HepG2 (cell line): Measurements from ENCODE around the gene ANKUB1. TPM values are rescaled to one million over a fixed set of nuclear protein-coding genes. Genes with fewer than 3 reads are reported as not detected.

Experiments used
- DNMT1 ChIP-seq: sonication (generic); formaldehyde crosslinking; IDR thresholded peaks from 2 replicates; pipeline ENCODE4 v1.5.1; 2020; ENCODE audit warnings: mild to moderate bottlenecking, missing genetic modification reagents
- FOXP4 ChIP-seq: sonication (generic); formaldehyde crosslinking; IDR thresholded peaks from 2 replicates; pipeline ENCODE4 v1.4.0; 2020; ENCODE audit warnings: missing genetic modification reagents
- HOXA7 ChIP-seq: sonication (generic); formaldehyde crosslinking; IDR thresholded peaks from 2 replicates; pipeline ENCODE4 v1.8.1; 2022; ENCODE audit warnings: mild to moderate bottlenecking, missing genetic modification reagents, moderate library complexity
- JUND ChIP-seq: sonication (generic); formaldehyde crosslinking; IDR thresholded peaks from 2 replicates; pipeline ENCODE4 v1.8.0; 2022; ENCODE audit warnings: mild to moderate bottlenecking, missing genetic modification reagents
- MXI1 ChIP-seq: IDR thresholded peaks from 3 replicates; pipeline ENCODE4 v1.6.1; 2012; ENCODE audit warnings: low read depth, low read length, inconsistent platforms, borderline replicate concordance
- NAIF1 ChIP-seq: sonication (generic); formaldehyde crosslinking; IDR thresholded peaks from 2 replicates; pipeline ENCODE4 v1.5.0; 2020; ENCODE audit warnings: mild to moderate bottlenecking, missing genetic modification reagents, borderline replicate concordance
- RORA ChIP-seq: sonication (generic); formaldehyde crosslinking; IDR thresholded peaks from 2 replicates; pipeline ENCODE4 v1.5.0; 2020; ENCODE audit warnings: mild to moderate bottlenecking, missing genetic modification reagents, moderate library complexity
- RXRB ChIP-seq: IDR thresholded peaks from 2 replicates; pipeline ENCODE4 v1.6.1; 2016; ENCODE audit warnings: borderline replicate concordance, missing genetic modification reagents, missing compliant biosample characterization
- SIN3A ChIP-seq: IDR thresholded peaks from 2 replicates; pipeline ENCODE4 v1.6.1; 2011; ENCODE audit warnings: low read depth, mild to moderate bottlenecking, control low read depth, low read length, borderline replicate concordance
- SKI ChIP-seq: fragments of 450-650 bp; IDR thresholded peaks from one replicate; pipeline ENCODE4 v1.6.1; 2018; ENCODE audit warnings: mild to moderate bottlenecking; ENCODE audit not compliant: partially characterized antibody
- SMC3 ChIP-seq: IDR thresholded peaks from 2 replicates; pipeline ENCODE4 v1.6.1; 2011; ENCODE audit warnings: low read length, improper control_type of control experiment
- TBP ChIP-seq: sonication (generic); formaldehyde crosslinking; IDR thresholded peaks from 2 replicates; pipeline ENCODE4 v1.5.0; 2020; ENCODE audit warnings: missing genetic modification reagents
- ZNF142 ChIP-seq: sonication (generic); formaldehyde crosslinking; IDR thresholded peaks from 2 replicates; pipeline ENCODE4 v1.4.0; 2020; ENCODE audit warnings: missing genetic modification reagents
- ZNF275 ChIP-seq: sonication (generic); formaldehyde crosslinking; IDR thresholded peaks from 2 replicates; pipeline ENCODE4 v1.8.0; 2022; ENCODE audit warnings: missing genetic modification reagents, mild to moderate bottlenecking, inconsistent platforms, borderline replicate concordance
- ZNF30 ChIP-seq: sonication (generic); formaldehyde crosslinking; IDR thresholded peaks from 2 replicates; pipeline ENCODE4 v1.5.0; 2020; ENCODE audit warnings: mild to moderate bottlenecking, missing genetic modification reagents
- ZNF572 ChIP-seq: sonication (generic); formaldehyde crosslinking; IDR thresholded peaks from 2 replicates; pipeline ENCODE4 v1.5.1; 2020; ENCODE audit warnings: mild to moderate bottlenecking, missing genetic modification reagents
- ZNF678 ChIP-seq: sonication (generic); formaldehyde crosslinking; IDR thresholded peaks from 2 replicates; pipeline ENCODE4 v1.4.0; 2020; ENCODE audit warnings: mild to moderate bottlenecking, missing genetic modification reagents
- ZNF737 ChIP-seq: sonication (generic); formaldehyde crosslinking; IDR thresholded peaks from 2 replicates; pipeline ENCODE4 v1.5.0; 2020; ENCODE audit warnings: missing genetic modification reagents, mild to moderate bottlenecking, borderline replicate concordance
- ZSCAN5A ChIP-seq: sonication (generic); formaldehyde crosslinking; IDR thresholded peaks from 2 replicates; pipeline ENCODE4 v1.8.0; 2022; ENCODE audit warnings: mild to moderate bottlenecking, missing genetic modification reagents, borderline replicate concordance
- polyA plus RNA-seq, 8 experiments: library from polyadenylated mRNA; depleted of rRNA in 3 of 8; stranded (reverse) in 7 of 8; unstranded in 1 of 8; fragments of >200 nt; fragmentation: Illumina TruSeq in 4 of 8; extraction: Trizol in 4 of 8; gene quantifications; 2 replicates each; pipeline versions ENCODE4 v1.2.1 to v1.2.3, GENCODE V29; 2011 to 2016; ENCODE audit warnings: low read depth in 4 of 8, missing spikeins in 1 of 8, mixed read lengths in 1 of 8; ENCODE audit not compliant: insufficient read depth in 1 of 8
- total RNA-seq, 5 experiments: library from RNA; depleted of rRNA; stranded (reverse); fragments of >200 nt; fragmentation: Illumina TruSeq; extraction: Trizol; gene quantifications; 2 replicates each; pipeline ENCODE4 v1.2.3, GENCODE V29; 2016; ENCODE audit warnings: low read depth in 1 of 5

The ANKUB1 gene
- total and polyA plus RNA-seq, 2 of the 13 experiments (the other 11 are each of a cell fraction or from before 2014, with no cell fraction given) = not detected

GRCh38 chr3:149752051-149752787, 40.1 kb downstream of the ANKUB1 start, which contains the start of gene COMMD2 (continued):
- TF ChIP-seq ZNF275 (CRISPR knock-in tag) (no peak), ZSCAN5A (peak; percentile 95; the same call in 1 of the 2 replicates), TBP (CRISPR knock-in tag) (no peak), ZNF572 (CRISPR knock-in tag) (no peak), NAIF1 (CRISPR knock-in tag) (peak; percentile 63; the same call in 1 of the 2 replicates), DNMT1 (CRISPR knock-in tag) (no peak), JUND (peak; percentile 41), SIN3A (peak; percentile 48; the same call in 1 of the 2 replicates), ZNF678 (no peak), HOXA7 (CRISPR knock-in tag) (no peak), RXRB (CRISPR knock-in tag) (peak; percentile 90), MXI1 (no peak), ZNF30 (CRISPR knock-in tag) (no peak), SMC3 (peak; percentile 38), FOXP4 (CRISPR knock-in tag) (peak; percentile 67; the same call in 1 of the 2 replicates), ZNF737 (0 out of 2 replicates have a peak, but pooled peaks have one; percentile 40), ZNF142 (CRISPR knock-in tag) (peak; percentile 61; the same call in 1 of the 2 replicates), SKI (no peak), RORA (CRISPR knock-in tag) (0 out of 2 replicates have a peak, but pooled peaks have one; percentile 42)
